Gastroesophageal sphincter (tissue), 3 donors: ENCODE data around the gene LMNA.
A peak's percentile ranks its signal among the peaks of the same experiment; 100 is the strongest.

Experiments used
- EP300 ChIP-seq: sonication (generic); formaldehyde crosslinking; IDR thresholded peaks from one replicate; pipeline ENCODE4 v1.6.1; 2017; ENCODE audit warnings: antibody characterized with exemption, mild to moderate bottlenecking
- POLR2A ChIP-seq, 2 donors: fragments of 450-650 bp; IDR thresholded peaks; one replicate each; pipeline ENCODE4 v1.6.1; 2017; ENCODE audit warnings: antibody characterized with exemption in 2 of 2, mild to moderate bottlenecking in 2 of 2, moderate library complexity in 1 of 2
- POLR2AphosphoS5 ChIP-seq: sonication (generic); formaldehyde crosslinking; IDR thresholded peaks from one replicate; pipeline ENCODE4 v1.6.1; 2017; ENCODE audit warnings: antibody characterized with exemption
- TF ChIP-seq, protein P1 (sequence below), 4 experiments: fragments of 200-600 bp in 2 of 4; fragments of 450-650 bp in 2 of 4; sonication (generic) in 1 of 4; IDR thresholded peaks; one replicate each; pipeline ENCODE4 v1.5.1; 2017 to 2019; ENCODE audit warnings: antibody characterized with exemption in 4 of 4, mild to moderate bottlenecking in 2 of 4, moderate library complexity in 2 of 4

DNA sequence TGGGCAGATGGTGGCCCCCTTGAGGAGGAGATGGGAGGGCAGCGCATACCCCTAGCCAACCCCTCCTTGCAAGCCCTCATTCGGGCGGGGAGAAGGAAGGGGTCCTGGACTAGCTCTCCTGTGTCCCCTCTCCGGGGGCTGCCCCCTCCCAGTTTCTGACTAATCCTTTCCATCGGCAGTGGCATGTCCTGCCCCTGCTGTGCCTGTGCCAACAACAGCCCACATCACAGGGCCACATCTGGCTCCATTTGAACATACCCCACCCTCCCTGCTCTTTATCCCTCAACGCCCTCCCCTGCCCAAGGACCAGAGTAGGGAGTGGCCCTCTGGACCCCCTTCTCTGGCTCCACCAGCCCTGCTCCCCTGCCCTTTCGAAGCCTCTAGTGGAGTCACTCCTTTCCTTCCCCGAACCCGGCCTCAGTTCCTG lies 11.0 kb upstream of the LMNA start:
- TF ChIP-seq POLR2AphosphoS5 = peak; percentile 62
- TF ChIP-seq, protein P1, sequence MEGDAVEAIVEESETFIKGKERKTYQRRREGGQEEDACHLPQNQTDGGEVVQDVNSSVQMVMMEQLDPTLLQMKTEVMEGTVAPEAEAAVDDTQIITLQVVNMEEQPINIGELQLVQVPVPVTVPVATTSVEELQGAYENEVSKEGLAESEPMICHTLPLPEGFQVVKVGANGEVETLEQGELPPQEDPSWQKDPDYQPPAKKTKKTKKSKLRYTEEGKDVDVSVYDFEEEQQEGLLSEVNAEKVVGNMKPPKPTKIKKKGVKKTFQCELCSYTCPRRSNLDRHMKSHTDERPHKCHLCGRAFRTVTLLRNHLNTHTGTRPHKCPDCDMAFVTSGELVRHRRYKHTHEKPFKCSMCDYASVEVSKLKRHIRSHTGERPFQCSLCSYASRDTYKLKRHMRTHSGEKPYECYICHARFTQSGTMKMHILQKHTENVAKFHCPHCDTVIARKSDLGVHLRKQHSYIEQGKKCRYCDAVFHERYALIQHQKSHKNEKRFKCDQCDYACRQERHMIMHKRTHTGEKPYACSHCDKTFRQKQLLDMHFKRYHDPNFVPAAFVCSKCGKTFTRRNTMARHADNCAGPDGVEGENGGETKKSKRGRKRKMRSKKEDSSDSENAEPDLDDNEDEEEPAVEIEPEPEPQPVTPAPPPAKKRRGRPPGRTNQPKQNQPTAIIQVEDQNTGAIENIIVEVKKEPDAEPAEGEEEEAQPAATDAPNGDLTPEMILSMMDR (IDR thresholded peaks at IDR 0.05) = no peak
- TF ChIP-seq POLR2A (IDR thresholded peaks at IDR 0.05) = no peak
- TF ChIP-seq EP300 = no peak
